ENCODE measurements around the gene P2RX2. TPM values are rescaled to one million over a fixed set of nuclear protein-coding genes. Genes with fewer than 3 reads are reported as not detected.

P2RX2 gene
- not detected in 2 replicates for total RNA-seq

DNA sequence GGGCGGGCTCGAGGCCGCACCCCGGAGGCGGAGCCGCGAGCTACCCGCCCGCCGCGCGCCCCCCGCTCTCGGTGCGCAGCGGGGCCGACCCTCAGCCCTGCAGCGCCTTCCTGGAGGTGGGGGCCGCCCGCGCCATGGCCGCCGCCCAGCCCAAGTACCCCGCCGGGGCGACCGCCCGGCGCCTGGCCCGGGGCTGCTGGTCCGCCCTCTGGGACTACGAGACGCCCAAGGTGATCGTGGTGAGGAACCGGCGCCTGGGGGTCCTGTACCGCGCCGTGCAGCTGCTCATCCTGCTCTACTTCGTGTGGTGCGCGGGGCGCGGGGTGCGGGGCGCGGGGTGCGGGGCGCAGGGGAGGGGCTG, at the start of gene P2RX2:
P2RX2 (plus strand) TSS at position 94 of the 361 bp plus-strand sequence; CDS start at position 135, 41 bp downstream.
- intact Hi-C loops (cut with micrococcal nuclease): no loop called here

DNA sequence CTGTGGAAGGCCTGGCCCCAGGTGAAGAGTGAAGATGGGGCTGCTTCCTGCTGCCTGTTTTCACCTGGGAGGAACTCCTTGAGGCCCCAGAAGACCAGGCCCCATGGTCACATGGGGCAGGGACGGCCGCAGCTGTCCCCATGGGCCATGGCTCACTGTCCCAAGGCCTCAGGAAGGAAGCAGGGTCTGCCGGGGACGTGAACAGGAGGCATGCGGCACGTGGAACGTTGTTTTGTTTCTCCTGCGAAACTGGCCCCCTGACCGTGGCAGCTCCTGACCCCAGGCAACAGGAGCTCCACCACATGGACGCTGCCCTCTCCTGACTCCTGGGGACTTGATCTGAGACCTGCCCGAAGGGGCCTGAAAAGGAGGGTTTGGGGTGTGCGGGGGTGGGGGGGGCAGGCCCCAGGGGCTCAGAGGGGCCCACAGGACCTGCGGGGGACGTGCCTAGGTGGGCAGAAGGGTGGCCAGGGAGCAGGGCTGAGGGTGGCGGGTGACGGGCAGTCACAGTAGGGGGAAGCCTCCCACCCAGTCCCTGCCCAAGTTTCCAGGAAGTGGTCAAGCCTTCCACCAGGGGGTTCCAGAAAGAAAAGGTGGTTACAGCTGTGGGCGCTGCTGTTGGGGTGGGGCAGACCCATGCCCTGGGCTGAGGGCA, 49.6 kb upstream of the P2RX2 start:
- intact Hi-C loops (cut with micrococcal nuclease): no loop called here

DNA sequence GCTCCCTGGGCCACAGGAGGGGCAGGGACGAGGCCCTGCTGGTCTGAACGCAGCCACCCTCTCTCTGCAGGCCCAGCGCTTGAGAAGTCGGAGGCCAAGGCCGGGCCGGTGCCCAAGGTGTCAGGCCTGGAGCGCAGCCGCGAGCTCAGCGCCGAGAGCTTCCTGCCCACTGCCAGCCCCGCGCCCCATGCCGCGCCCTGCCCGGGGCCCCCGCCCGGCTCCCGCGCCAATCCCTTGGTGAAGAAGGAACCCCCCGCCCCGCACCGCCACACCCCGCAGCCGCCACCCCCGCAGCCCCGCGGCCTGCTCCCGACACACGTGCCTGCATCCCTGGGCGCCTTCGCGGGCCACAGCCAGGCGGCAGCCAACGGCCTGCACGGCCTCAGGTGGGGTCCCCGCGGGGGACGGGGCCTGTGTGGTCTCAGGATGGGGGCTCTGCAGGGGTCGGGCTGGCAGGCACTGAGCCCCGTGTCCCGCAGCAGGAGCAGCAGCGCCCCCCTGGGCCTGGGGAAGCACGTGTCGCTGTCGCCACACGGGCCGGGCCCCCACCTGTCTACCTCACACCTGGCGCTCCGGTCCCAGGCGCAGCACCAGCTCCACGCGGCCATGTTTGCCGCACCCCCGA, 48.6 kb upstream of the P2RX2 start:
- intact Hi-C loops (cut with micrococcal nuclease): no loop called here

DNA sequence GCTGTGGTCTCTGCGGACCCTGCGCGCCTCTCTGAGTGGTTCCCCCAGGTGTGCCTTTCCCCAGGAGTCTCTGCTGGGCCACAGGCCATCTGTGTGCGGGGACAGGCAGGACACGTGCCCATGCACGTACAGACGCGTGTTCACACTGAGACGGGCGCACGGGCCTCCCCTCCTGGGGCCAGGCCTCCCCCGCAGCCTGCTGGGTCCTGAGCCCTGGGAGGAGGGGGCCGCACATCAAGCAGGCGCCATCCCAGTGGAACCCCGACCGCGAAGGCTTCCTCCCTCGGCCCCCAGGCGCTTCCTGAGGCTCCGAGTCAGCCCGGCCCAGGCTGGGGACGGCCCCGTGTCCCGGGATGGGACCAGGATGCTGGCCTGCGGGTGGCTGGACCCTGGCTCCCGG, 47.9 kb upstream of the P2RX2 start:
- intact Hi-C loops (cut with micrococcal nuclease): no loop called here

DNA sequence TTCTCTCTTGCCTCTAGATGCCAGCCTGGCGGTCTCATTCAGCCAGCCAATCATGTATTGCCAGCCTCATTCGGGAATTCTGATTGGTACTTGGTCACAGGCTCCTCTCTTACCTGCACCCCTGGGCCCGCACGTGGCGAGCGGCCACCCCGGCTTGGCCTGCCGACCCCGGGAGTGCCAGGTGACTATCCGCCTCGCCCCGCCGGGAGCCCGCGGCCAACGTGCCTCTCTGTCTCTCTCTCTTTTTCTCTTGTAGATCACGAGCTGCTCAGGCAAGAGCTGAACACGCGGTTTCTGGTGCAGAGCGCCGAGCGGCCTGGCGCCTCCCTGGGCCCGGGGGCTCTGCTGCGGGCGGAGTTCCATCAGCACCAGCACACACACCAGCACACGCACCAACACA, 47.5 kb upstream of the P2RX2 start:
- intact Hi-C loops (cut with micrococcal nuclease): no loop called here

DNA sequence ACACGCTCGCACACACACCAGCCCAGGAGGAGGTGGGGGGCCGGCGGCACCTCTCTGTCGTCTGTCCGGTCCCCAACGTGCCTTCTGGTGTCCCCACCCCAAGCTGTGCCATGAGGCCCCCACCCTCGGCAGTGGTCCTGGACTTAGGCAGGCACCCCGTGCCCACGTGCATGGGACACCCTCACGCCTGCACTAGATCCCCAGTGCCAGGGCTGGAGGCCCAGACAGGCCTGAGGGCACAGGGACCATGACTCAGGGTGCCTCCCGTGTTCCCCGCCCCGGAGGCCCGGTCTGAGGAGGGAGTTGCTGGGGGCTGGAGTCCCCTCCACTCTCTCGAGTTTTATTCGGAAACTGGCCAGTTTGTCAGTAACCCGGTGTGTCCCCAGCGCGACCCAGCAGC, 47.0 kb upstream of the P2RX2 start:
- intact Hi-C loops (cut with micrococcal nuclease): no loop called here

DNA sequence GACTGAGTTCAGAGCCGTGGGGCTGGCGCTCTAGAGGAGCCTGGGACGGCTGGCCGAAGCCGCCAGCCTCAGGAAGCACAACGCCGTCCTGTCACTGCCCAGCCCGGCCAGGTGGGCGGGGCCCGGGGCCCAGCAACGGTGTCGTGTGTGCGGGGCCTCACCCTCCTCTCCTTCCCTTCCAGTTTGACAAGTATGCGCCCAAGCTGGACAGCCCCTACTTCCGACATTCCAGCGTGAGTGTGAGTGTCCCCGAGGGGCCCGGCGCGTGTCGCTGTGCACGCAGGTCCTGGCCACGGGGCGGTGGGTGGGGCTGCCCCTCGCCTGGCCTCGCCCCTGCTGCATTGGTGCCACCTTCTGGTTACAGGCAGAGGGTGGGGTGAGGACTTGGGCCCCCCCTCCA, 46.5 kb upstream of the P2RX2 start:
- intact Hi-C loops (cut with micrococcal nuclease): no loop called here

DNA sequence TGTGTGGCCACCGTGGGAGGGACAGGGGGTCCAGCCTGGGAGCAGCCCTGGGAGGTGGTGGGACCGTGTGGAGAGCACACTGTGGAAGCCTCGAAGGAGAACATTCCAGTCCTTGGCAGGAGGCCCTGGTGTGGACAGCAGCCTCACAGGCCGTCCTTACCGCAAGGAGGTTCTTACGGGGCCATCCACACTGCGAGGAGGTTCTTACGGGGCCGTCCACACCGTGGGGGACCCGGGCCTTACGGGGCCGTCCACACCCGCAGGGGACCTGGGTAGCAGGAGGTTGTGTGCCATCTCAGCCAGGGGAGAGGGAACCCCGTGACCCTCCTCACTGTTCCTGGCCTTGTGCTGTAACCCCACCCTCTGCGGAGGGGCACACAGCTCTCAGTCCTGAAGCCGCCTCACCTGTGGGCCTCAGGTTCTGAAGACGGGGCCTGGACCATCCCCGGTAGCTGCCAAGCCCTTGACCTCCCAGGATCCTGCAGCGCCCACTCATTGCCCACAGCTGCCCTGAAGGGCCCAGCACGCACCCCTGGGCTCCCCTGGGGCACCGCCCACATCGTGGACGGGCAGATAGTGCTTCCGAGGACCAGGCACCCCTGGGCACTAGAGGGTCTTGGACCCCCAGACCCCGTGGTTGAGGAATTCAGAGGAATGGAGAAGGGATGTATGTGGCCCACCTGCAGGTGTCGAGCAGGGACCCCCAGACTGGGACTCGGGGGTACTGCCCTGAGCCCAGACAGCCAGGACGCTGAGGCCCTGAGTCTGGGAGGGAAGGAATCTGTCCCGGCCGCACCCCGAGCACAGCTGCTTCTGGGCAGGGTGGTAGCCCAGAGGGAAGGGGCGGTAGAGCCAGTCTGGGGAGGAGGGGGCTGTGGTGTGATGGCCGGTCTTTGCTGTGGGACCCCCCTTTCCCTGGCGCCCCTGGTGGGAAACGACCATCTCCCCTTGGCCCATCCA, 45.5 kb upstream of the P2RX2 start:
- intact Hi-C loops (cut with micrococcal nuclease): no loop called here

DNA sequence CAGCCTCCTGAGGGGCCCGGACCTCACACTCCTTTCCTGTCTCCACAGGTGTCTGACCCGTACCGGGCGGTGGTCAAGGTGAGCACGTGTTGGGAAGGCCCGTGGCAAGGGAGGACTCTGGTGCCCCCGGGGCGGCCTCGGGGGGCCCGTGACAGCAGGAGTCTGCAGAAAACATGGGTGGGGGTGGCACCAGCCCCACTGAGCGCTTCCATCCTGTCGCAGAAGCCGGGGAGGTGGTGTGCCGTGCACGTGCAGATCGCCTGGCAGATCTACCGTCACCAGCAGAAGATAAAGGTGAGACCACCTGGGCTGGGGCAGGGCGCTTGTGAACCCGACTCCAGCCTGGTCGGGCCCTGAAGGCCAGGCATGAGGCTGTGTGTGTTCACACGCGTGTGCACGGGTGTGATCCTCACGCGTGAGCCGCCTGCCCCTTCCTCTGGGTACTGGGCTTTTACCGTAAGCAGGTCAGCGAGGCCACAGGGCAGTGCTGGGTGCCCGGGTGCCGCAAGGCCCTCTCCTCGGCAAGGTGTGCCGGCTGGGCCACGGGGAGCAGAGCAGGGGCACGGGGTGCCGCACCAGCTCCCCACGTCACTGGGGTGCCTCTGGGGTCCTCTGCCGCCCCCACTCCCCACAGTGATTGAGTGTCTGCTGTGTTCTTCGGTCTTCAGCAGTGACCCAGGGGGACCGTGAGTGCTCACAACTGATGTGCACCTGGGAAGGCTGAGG, 44.1 kb upstream of the P2RX2 start:
- intact Hi-C loops (cut with micrococcal nuclease): no loop called here

DNA sequence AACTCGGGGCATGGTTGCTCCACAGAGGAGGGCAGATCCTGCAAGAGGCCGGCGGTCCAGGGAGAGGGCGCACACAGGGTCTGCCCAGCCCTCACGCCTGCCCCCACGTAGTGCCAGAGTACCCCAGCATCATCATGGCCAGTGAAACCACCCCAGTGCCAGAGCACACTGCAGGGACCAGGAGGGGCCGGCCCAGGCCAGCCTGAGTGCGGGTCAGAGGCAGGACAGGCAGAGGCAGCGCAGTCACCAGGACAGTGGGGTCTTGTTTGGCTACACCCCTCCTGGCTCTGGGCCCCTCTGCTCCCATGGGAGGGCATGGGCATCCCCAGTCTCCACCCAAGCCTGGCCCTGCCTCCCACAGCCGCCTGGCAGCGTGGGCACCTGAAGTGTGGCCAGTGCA, 42.9 kb upstream of the P2RX2 start:
- intact Hi-C loops (cut with micrococcal nuclease): no loop called here

DNA sequence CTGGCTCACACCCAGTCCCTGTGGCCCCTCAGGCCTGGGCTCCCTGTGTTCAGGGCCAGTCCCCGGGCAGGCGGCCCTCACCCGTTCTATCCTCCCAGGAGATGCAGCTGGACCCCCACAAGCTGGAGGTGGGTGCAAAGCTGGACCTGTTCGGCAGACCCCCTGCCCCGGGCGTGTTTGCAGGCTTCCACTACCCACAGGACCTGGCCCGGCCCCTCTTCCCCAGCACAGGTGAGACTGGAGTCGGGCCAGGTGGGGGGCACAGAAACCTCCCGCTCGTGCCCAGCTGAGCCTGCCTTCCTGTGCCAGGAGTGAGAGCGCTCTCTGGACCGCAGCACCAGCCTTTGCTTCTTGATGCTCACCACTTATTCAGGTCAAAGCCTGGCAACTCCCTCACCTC, 41.9 kb upstream of the P2RX2 start:
- intact Hi-C loops (cut with micrococcal nuclease): no loop called here

DNA sequence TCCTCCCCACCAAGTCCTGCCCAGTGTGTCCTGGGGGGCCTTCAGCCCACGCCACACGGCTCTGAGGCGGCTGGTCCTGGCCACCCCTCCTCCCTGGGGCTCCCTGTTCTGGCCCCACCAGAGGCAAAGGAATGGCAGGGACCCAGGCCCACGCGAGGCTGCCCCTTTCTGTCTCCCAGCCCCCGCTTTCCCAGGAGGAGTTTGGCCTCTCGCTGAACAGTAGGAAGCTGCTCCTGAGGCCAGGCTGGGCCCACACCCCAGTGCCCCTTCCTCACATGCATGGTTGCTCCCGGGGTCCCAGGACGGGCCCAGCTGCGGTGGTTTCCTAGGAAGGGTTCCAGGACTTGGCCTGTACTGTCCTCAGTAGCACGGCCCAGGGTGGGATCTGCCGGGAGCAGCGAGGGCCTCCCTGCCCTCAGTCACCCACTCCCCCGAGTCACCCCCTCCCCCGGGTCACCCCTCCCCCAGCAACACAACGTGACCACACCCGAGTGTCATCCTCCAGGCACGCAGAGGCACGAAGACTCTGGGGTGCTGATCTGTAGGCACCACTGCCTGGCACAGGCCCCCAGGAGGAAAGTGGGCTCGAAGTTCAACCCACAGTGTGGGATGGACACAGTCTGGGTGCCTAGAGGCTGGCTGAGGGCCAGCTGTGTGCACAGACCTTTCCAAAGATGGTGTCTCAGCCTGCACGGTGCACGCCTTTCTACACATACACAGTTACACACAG, 41.2 kb upstream of the P2RX2 start:
- intact Hi-C loops (cut with micrococcal nuclease): no loop called here

DNA sequence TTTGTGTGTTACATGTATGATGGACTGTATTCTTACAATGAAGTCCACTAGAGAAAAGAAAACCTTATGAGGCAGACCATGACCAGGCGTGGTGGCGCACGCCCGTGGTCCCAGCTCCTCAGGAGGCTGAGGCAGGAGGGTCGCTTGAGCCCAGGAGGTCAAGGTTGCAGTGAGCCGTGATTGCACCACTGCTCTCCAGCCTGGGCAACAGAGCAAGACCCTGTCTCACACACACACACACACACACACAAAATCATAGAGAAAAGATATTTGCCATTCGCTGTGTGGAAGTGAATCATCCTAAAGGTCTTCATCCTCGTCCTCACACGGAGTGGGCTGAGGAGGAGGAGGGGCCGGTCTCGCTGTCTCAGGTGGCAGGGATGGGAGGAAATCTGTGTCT, 40.5 kb upstream of the P2RX2 start:
- intact Hi-C loops (cut with micrococcal nuclease): no loop called here

DNA sequence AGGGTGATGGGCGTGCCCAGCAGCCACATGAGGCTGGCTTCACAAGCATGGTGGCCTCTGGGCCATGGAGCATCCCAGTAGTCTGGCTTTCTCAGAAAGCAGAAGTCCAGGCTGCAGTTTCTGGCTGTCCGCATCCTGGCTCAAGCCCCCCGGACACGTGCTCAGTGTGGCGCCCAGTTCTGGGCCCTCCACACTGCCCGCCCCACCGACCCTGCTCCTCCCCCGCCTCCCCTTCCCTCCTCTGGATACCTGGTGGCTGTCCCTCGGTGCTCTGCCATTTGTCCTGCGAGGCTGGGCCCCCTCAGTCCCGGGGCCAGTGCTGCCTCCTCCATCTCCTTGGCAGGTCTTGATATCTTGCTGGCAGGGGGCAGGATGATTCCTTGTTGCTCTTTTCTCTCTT, 39.8 kb upstream of the P2RX2 start:
- intact Hi-C loops (cut with micrococcal nuclease): no loop called here

DNA sequence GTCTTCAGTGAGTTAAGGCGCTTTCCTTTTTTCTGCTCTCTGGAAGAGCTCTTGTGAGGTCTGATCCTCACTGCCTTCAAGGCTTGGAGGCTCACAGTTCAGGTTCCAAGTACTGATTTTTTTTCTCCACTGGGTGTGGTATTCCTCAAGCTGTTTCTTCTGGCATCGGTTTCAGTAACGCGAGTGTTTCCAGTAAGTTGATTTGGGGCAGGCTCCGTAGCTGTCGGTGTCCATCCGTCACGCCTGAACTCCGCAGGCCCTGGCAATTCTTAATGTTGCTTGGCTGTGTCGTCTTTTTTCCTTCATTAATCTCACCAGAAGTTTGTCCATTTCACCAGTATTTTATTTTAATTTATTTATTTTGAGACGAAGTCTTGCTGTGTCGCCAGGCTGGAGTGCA, 38.8 kb upstream of the P2RX2 start:
- intact Hi-C loops (cut with micrococcal nuclease): no loop called here

DNA sequence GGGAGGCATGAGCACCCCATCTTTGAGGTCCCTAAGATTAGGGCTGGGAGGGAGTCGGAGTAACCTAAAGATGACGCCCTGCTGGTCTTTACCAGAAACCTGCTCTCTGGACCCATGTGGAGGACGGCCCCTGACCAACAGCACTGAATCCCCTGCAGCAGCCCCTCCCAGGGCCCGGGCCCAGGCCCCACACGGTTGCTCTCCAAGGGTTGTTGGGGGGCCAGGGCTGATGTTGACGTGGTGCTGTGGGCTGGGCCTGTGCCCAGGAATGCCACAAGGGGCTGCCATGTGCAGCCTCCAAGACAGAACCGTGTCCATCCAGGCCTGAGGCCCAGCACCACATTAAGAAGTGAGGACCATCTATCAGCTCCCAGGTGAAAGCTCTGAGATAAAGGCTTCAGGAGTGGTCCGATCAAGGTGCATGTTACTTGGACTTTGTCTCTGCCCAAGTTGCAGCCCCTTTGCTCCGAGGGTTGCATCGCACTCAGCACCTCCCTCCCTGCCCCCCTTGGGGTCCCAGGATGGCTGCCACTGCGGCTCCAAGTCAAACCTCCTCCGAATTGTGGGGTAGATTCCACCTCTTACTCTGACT, 37.8 kb upstream of the P2RX2 start:
- intact Hi-C loops (cut with micrococcal nuclease): no loop called here

DNA sequence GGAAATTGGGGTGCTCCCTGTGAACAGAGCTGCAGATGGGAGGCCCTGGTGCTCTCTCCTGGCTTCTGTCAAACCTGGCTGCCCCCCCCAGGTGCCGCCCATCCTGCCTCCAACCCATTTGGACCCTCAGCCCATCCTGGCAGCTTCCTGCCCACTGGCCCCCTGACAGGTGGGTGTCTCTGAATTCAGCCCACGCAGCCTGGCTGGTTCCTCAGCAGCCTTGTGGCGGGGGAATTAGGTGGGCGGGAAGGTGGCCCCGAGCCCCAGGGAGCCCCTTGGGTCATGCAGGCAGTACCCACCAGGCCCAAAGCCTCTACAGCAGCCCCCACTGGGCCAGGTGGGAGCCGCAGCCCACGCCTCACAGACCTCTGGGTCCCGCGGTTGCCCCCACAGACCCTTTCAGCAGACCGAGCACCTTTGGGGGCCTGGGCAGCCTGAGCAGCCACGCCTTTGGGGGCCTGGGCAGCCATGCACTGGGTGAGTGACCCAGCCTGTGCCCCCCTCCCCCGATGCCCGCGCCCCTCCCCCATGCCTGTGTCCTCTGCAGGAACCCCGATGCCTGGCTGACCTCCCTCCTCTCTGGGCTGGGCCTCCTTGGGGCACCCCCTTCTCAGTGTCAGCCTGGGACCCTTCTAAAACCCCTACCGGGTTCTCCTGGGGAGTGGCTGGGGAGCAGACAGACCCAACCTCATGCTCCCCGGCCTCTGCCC, 37.1 kb upstream of the P2RX2 start:
- intact Hi-C loops (cut with micrococcal nuclease): no loop called here

DNA sequence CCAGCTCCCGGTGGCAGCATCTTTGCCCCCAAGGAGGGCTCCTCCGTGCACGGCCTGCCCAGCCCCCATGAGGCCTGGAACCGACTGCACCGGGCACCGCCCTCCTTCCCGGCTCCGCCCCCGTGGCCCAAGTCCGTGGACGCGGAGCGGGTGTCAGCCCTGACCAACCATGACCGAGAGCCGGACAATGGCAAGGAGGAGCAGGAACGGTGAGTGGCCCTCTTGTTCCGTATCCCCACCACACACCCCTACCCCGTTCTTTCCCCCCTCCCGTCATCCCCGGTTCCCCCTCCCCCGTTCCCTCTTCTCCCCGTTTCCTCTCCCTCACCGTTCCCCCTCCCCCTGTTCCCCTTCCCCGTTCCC, 36.5 kb upstream of the P2RX2 start:
- intact Hi-C loops (cut with micrococcal nuclease): no loop called here

DNA sequence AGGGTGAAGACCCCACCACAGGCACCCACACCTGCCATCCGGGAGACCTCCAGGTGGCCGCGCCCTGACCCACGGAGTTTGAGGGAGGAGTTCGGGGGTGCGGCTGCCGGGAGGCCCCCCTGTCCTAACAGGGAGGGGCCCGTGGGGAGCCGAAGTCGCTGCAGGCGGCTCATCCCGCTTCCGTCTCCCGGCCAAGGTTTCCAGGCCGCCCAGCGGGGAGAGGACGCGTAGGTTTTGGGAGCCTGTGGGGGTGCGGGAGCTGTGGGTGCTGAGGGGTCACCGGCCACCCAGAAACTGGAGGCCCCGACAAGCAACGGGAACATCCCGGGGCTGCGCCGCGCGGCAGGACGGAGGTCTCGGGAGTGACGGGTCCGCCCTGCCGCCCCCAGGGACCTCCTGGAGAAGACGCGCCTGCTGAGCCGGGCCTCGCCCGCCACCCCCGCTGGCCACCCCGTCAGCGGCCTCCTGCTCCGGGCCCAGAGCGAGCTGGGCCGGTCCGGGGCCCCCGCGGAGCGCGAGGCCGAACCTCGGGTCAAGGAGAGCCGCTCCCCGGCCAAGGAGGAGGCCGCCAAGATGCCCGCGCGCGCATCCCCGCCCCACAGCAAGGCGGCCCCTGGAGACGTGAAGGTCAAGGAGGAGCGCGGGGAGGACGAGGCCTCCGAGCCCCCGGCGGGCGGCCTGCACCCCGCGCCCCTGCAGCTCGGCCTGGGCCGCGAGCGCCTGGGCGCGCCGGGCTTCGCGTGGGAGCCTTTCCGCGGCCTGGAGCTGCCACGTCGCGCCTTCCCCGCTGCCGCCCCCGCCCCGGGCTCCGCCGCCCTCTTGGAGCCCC, 35.8 kb upstream of the P2RX2 start:
- intact Hi-C loops (cut with micrococcal nuclease): no loop called here
